ENCODE measurements around the gene NOS1AP.
"Not testable (repeated sequence)": the region's sequence is repeated elsewhere in the genome, so short reads cannot be mapped to it uniquely, and the experiment has no call there.

NOS1AP gene

GRCh38 chr1:162166917-162167615 lies 97.6 kb downstream of the NOS1AP start:
- no peak for DNase-seq (ENCODE audit: low read depth in 2 of 2)

GRCh38 chr1:162168261-162168660 lies 98.8 kb downstream of the NOS1AP start:
- no peak for DNase-seq (ENCODE audit: low read depth in 2 of 2)

- peak; percentile 72 to 75 for DNase-seq (ENCODE audit: low read depth in 2 of 2)
Measured at GRCh38 chr1:162169031-162169790, 99.7 kb downstream of the NOS1AP start.

GRCh38 chr1:162171111-162171510 lies 101.6 kb downstream of the NOS1AP start:
- no peak for DNase-seq (ENCODE audit: low read depth in 2 of 2)

- DNase-seq (ENCODE audit: low read depth in 2 of 2) = no peak
Measured at GRCh38 chr1:162172311-162173102, 103.0 kb downstream of the NOS1AP start.

- not testable (repeated sequence) for DNase-seq (ENCODE audit: low read depth in 2 of 2)
Measured at GRCh38 chr1:162173607-162174006, 104.1 kb downstream of the NOS1AP start.

- DNase-seq (ENCODE audit: low read depth in 2 of 2) = not testable (repeated sequence)
Measured at GRCh38 chr1:162174027-162174426, 104.5 kb downstream of the NOS1AP start.

GRCh38 chr1:162175379-162176081 lies 106.0 kb downstream of the NOS1AP start:
- DNase-seq (ENCODE audit: low read depth in 2 of 2) = no peak

GRCh38 chr1:162177126-162177525 lies 107.6 kb downstream of the NOS1AP start:
- no peak for DNase-seq (ENCODE audit: low read depth in 2 of 2)

GRCh38 chr1:162178432-162178831 lies 108.9 kb downstream of the NOS1AP start:
- DNase-seq (ENCODE audit: low read depth in 2 of 2) = no peak

- no peak for DNase-seq (ENCODE audit: low read depth in 2 of 2)
Measured at GRCh38 chr1:162179121-162179520, 109.6 kb downstream of the NOS1AP start.

GRCh38 chr1:162180813-162181212 lies 111.3 kb downstream of the NOS1AP start:
- DNase-seq (ENCODE audit: low read depth in 2 of 2) = no peak

GRCh38 chr1:162182090-162182489 lies 112.6 kb downstream of the NOS1AP start:
- no peak for DNase-seq (ENCODE audit: low read depth in 2 of 2)

- DNase-seq (ENCODE audit: low read depth in 2 of 2) = no peak
Measured at GRCh38 chr1:162185314-162186025, 116.0 kb downstream of the NOS1AP start.

GRCh38 chr1:162186026-162186374 lies 116.5 kb downstream of the NOS1AP start:
- no peak for DNase-seq (ENCODE audit: low read depth in 2 of 2)

GRCh38 chr1:162186406-162186805 lies 116.9 kb downstream of the NOS1AP start:
- no peak for DNase-seq (ENCODE audit: low read depth in 2 of 2)

- no peak for DNase-seq (ENCODE audit: low read depth in 2 of 2)
Measured at GRCh38 chr1:162187687-162188276, 118.3 kb downstream of the NOS1AP start.

GRCh38 chr1:162189345-162189744 lies 119.9 kb downstream of the NOS1AP start:
- DNase-seq (ENCODE audit: low read depth in 2 of 2) = no peak

- no peak for DNase-seq (ENCODE audit: low read depth in 2 of 2)
Measured at GRCh38 chr1:162191396-162192305, 122.2 kb downstream of the NOS1AP start.

- no peak for DNase-seq (ENCODE audit: low read depth in 2 of 2)
Measured at GRCh38 chr1:162192306-162192678, 122.8 kb downstream of the NOS1AP start.

All from fibroblast of skin of left quadriceps (primary cell).